MG63 (cell line): Measurements from ENCODE around the gene CNGA3. TPM values are rescaled to one million over a fixed set of nuclear protein-coding genes. Genes with fewer than 3 reads are reported as not detected.

Experiments
- DNase-seq: peaks from one replicate; pipeline ENCODE4 v3.0.0-alpha.2; 2020
- H3K27me3 ChIP-seq: fragments of 250-450 bp; sonication (Bioruptor Pico); 2 replicates; pipeline ENCODE4 v1.5.1; 2020; ENCODE audit warnings: mild to moderate bottlenecking, moderate library complexity
- H3K36me3 ChIP-seq: fragments of 250-450 bp; sonication (Bioruptor Pico); 2 replicates; pipeline ENCODE4 v1.5.1; 2020; ENCODE audit warnings: mild to moderate bottlenecking, moderate library complexity
- H3K4me3 ChIP-seq: fragments of 250-450 bp; sonication (Bioruptor Pico); 2 replicates; pipeline ENCODE4 v1.5.1; 2020; ENCODE audit warnings: mild to moderate bottlenecking, moderate library complexity
- H3K9me3 ChIP-seq: fragments of 250-450 bp; sonication (Bioruptor Pico); 2 replicates; pipeline ENCODE4 v1.5.1; 2020; ENCODE audit warnings: mild to moderate bottlenecking, moderate library complexity
- total RNA-seq: library from RNA; depleted of rRNA; stranded (reverse); fragments of >200 nt; shearing (Covaris generic); gene quantifications from 2 replicates; pipeline ENCODE4 v1.2.3, GENCODE V29; 2014; ENCODE audit warnings: low replicate concordance; rRNA removed

The CNGA3 gene
- total RNA-seq, 1 experiment from 2014 or later = not detected

DNA sequence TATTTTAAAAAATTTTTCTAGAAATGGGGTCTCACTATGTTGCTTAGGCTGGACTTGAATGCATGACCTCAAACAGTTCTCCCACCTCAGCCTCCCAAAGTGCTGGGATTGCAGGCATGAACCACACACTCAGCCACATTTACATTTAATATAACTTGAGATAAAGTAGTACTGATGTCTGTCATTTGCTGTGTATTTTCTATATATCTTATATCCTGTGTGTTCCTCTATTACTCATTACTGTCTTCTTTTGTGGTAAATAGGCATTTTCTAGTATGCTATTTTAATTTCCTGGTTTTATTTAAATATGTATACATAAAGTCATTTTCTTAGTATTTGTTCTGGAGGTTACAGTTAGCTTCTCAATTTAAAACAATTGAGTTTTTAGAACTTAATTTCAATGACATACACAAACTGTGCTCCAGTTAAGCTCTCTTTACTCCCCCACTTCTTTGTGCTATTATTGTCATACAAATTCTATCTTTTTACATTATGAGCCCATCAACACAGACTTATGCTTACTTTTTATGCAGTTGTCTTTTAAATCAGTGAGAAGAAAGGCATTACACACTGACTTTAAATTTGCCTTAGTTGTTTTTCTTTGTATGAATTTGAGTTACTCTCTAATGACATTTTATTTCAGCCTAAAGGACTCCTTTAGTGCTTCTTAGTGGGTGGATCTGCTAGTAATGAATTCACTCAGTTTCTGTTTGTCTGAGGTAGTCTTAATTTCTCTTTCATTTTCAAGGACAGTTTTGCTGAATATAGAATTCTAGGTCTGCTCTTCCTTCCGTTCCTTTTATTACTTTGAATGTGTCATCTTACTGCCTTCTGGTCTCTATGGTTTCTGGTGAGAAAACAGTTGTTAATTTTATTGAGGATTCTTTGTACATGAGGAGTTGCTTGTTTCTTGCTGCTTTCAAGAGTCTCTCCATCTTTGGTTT, 92.2 kb downstream of the CNGA3 start:
- H3K27me3 ChIP-seq = peaks cover 2% of the 10 kb centered on the region; the same call in 1 of the 2 replicates
- peaks cover 6% of the 10 kb centered on the region; the same call in 1 of the 2 replicates for H3K9me3 ChIP-seq
- H3K4me3 ChIP-seq = no peak overlapping the region
- H3K36me3 ChIP-seq = no peaks in the 10 kb centered on the region
- DNase-seq = no peak

DNA sequence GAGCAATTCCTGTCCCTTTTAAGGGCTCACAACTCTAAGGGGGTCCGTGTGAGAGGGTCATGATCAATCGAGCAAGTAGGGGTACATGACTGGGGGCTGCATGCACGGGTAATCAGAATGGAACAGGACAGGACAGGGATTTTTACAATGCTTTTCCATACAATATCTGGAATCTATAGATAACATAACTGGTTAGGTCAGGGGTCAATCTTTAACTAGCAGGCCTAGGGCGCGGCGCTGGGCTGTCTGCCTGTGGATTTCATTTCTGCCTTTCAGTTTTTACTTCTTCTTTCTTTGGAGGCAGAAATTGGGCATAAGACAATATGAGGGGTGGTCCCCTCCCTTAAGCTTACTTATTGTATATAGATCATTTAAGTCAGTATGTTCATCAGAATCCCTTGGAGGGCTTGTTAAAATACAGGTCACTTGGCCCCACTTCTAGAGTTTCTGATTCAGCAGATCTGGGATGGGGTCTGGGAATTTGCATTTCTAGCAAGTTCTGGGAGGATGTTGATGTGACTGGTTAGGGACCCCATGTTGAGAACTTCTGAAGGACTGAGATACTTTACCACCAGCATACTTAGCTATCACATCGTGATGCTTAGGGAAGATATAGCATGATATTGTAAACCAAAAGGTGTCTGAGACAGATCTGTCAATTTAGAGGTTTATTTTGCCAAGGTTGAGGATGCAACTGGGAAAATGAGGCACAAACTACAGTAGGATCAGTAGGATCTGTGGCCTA, 95.6 kb downstream of the CNGA3 start:
- Histone ChIP-seq H3K36me3 (no peaks in the 10 kb centered on the region), H3K4me3 (no peak overlapping the region), H3K27me3 (peaks cover 2% of the 10 kb centered on the region; the same call in 1 of the 2 replicates), H3K9me3 (peaks cover 6% of the 10 kb centered on the region; the same call in 1 of the 2 replicates)
- no peak for DNase-seq

DNA sequence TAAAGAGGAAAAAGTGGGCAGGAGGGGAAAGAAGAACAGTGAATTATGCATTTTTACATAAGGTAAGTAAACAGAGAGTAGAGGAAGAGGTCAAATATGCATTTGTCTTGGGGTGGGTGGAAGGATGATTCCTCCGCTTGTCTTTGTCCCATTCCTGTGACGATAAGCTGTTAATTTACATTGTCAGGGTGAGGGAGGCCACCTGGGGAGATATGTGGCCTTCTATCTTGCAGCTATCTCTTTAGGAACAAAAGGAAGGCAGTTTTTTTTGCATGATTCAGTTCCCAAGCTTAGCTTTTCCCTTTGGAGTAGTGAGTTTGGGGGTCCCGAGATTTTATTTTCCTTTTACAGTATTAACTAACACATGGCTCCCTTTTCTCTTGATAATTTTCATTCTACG, 96.2 kb downstream of the CNGA3 start:
- DNase-seq = no peak
- peaks cover 2% of the 10 kb centered on the region; the same call in 1 of the 2 replicates for H3K27me3 ChIP-seq
- H3K4me3 ChIP-seq = no peak overlapping the region
- H3K9me3 ChIP-seq = peaks cover 6% of the 10 kb centered on the region; the same call in 1 of the 2 replicates
- H3K36me3 ChIP-seq = no peaks in the 10 kb centered on the region

DNA sequence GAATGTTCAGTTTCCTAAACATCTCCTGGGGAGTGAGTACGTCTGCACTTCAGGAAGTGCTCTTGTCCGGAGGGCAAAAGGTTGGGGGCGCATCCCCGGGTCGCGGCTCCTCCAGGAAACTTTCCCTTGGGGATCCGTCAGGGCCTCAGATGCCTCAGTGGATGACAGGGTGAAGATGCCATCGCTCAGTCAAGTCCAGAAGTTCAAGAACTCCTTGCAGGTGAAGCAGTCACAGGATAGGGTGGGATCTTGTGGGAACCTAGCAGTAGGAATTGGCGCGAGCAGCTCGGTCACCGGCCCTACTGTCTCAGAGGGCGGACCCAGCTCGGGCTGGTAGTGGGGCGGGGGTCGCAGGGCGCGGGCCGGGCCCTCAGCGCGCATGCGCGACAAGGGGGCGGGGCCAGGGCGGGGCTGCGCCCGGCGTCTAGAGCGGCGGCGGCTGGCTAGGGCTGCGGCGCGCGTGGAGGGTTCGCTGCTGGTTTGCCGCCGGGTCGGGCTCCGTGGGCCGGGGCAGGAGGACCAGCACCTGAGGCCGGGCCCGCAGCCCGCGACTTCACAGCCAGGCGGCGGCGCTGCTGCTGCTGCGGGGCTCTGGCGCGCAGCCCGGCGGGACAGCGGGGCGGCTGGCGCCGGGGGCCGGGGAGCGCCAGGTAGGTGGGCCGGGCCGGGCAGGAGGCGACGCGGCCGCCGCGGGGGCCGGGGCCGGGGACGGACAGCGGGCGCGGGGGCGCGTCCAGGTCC, 98.3 kb downstream of the CNGA3 start, which contains the start of gene INPP4A:
Gene INPP4A, plus strand, starts transcription at position 423 of the 741 bp plus-strand sequence. CDS start 75,191 bp downstream, outside the sequence.
- peak; percentile 65 for DNase-seq
- H3K36me3 ChIP-seq = no peaks in the 10 kb centered on the region

DNA sequence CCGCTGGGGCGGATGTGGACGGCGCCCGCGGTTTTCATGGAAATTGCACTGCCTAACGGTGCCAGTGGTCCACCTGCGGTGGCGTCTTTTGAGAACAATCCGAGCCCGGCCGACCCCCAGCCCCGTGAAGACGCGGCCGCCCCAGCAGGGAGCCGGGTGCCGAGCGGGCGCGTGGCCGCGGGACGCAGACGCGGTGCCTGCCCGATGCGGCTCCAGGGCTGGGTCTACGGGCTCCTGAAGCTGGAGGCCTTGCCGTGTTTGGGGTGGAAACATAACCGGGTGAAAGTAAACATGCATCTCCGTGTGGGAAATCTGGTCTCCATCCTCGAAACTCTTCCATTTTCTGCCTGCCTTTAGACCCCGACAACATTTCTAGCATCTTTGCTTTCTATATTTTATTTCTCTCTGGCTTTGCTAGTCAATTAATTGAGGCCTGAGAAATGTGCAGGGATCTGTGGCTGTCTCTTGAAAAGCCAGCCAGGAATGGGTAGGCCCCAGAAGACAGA, 99.0 kb downstream of the CNGA3 start:
- DNase-seq = peak; percentile 24
- Histone ChIP-seq H3K9me3 (no peaks in the 10 kb centered on the region), H3K36me3 (no peaks in the 10 kb centered on the region), H3K4me3 (peak overlapping the region; percentile 60), H3K27me3 (no peaks in the 10 kb centered on the region)

More for the DNA sequence above, 98.3 kb downstream of the CNGA3 start, which contains the start of gene INPP4A:
- H3K27me3 ChIP-seq = no peaks in the 10 kb centered on the region
- H3K4me3 ChIP-seq = peak within 1 kb of the TSS; percentile 60
- H3K9me3 ChIP-seq = no peaks in the 10 kb centered on the region

DNA sequence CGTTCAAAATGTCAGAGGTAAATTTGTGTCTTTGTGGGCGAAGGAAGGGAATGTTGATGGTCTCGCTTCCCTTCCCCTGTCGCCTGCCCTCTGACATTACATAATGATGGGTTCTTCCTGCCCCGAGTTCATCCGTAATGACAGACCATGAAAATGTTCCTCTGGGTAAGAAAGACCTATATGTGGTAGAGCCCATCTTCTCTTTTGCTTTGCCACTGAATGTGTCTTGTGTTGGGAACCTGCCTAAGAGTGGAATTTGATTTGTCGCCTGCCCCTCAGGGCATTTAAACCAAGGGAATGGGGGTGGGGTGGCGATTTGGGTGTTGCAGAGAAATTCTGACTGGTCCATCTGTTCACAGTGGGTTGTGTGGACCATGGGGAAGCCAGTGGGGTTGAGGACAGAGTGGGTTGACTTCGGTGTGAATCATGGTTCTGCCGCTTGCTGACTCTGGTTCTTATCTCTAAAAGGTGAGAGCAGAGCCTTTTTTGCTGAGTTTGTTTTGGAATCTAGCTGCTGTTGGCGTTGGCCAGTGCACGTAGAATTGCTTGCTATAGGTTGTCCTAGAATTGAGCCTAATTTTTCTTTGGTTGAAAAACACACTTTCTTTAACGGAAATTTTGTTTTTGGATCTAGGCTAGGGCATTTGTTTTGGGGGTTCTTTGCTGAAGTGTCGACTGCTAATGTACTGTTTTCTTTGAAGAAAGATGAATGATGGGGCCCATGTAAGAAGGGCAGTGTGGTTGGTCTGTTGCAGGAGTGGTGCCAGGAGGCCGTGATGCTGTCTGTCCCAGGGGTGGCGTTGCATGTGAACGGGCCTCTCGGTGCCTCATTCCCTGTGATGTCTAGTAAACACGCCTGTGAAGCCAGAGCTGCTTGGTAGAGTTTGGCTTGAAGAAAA, 99.7 kb downstream of the CNGA3 start:
- Histone ChIP-seq H3K36me3 (no peaks in the 10 kb centered on the region), H3K4me3 (peak overlapping the region; percentile 60), H3K9me3 (no peaks in the 10 kb centered on the region), H3K27me3 (no peaks in the 10 kb centered on the region)
- DNase-seq = no peak

DNA sequence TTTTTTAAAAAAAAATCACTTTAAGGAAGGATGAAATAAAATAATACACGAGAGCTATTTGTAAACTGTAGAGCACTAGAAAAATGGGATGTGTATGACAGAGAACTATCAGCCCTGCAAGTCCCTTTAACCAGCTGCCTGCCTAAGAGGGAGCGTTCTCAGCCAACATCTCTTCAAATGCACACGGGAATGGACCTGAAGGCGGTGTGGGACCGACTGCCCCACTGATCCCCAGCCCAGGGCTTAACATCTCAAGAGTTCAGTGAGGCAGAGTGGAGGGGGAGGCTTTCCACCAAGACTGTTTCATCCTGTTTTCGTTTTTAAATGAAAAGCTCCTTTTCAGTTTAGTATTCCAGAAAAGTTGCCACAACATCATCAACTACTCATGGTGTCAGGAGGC, 100.6 kb downstream of the CNGA3 start:
- H3K36me3 ChIP-seq = no peaks in the 10 kb centered on the region
- no peak overlapping the region for H3K4me3 ChIP-seq
- DNase-seq = no peak
- H3K9me3 ChIP-seq = no peaks in the 10 kb centered on the region
- H3K27me3 ChIP-seq = no peaks in the 10 kb centered on the region

Other genes with a start within 250 kb of the CNGA3 start
- gene INPP4A, start 98.4 kb downstream of the CNGA3 start, total RNA-seq = 8.4 and 12.6 TPM in 2 replicates